Measurements from ENCODE around the gene LUZP2.

- TF ChIP-seq, protein P1, sequence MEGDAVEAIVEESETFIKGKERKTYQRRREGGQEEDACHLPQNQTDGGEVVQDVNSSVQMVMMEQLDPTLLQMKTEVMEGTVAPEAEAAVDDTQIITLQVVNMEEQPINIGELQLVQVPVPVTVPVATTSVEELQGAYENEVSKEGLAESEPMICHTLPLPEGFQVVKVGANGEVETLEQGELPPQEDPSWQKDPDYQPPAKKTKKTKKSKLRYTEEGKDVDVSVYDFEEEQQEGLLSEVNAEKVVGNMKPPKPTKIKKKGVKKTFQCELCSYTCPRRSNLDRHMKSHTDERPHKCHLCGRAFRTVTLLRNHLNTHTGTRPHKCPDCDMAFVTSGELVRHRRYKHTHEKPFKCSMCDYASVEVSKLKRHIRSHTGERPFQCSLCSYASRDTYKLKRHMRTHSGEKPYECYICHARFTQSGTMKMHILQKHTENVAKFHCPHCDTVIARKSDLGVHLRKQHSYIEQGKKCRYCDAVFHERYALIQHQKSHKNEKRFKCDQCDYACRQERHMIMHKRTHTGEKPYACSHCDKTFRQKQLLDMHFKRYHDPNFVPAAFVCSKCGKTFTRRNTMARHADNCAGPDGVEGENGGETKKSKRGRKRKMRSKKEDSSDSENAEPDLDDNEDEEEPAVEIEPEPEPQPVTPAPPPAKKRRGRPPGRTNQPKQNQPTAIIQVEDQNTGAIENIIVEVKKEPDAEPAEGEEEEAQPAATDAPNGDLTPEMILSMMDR (conservative IDR thresholded peaks at IDR 0.05): no peak
- TF ChIP-seq ZFX (IDR thresholded peaks at IDR 0.05): no peak
Measured at GRCh38 chr11:24900960-24901549, 404.2 kb downstream of the LUZP2 start.
